GF-D8 (cell line): ENCODE results near the gene TRDMT1.

Experiments used
- DNase-seq: peaks from one replicate; lab custom pipeline; 2025; lab: John Stamatoyannopoulos, UW

The TRDMT1 gene

GRCh38 chr10:17209881-17210280, 8.4 kb upstream of the TRDMT1 start:
- no peak for DNase-seq

- DNase-seq = no peak
Observed at GRCh38 chr10:17209302-17209701, 7.8 kb upstream of the TRDMT1 start.

- DNase-seq = no peak
Observed at GRCh38 chr10:17208476-17208875, 7.0 kb upstream of the TRDMT1 start.

GRCh38 chr10:17206210-17206709, 4.8 kb upstream of the TRDMT1 start:
- DNase-seq = peak; percentile 24

GRCh38 chr10:17203416-17203815, 1.9 kb upstream of the TRDMT1 start:
- no peak for DNase-seq

GRCh38 chr10:17202999-17203398, 1.5 kb upstream of the TRDMT1 start:
- DNase-seq = no peak

- no peak for DNase-seq
Observed at GRCh38 chr10:17202506-17202905, 1.0 kb upstream of the TRDMT1 start.

- no peak for DNase-seq
Observed at GRCh38 chr10:17201794-17202116, 283 bp upstream of the TRDMT1 start.

- peak; percentile 4 for DNase-seq
Observed at GRCh38 chr10:17200001-17200911, 1.2 kb downstream of the TRDMT1 start.

GRCh38 chr10:17199351-17199804, 2.1 kb downstream of the TRDMT1 start:
- peak; percentile 23 for DNase-seq

- no peak for DNase-seq
Observed at GRCh38 chr10:17196573-17196972, 4.9 kb downstream of the TRDMT1 start.

GRCh38 chr10:17196045-17196444, 5.4 kb downstream of the TRDMT1 start:
- no peak for DNase-seq

GRCh38 chr10:17195083-17195482, 6.4 kb downstream of the TRDMT1 start:
- DNase-seq = no peak

- no peak for DNase-seq
Observed at GRCh38 chr10:17190602-17191001, 10.9 kb downstream of the TRDMT1 start.

GRCh38 chr10:17188644-17189172, 12.8 kb downstream of the TRDMT1 start:
- no peak for DNase-seq

GRCh38 chr10:17185873-17186272, 15.6 kb downstream of the TRDMT1 start:
- DNase-seq = no peak

GRCh38 chr10:17183110-17183509, 18.4 kb downstream of the TRDMT1 start:
- DNase-seq = no peak

GRCh38 chr10:17181751-17182150, 19.7 kb downstream of the TRDMT1 start:
- DNase-seq = no peak

GRCh38 chr10:17181110-17181509, 20.4 kb downstream of the TRDMT1 start:
- DNase-seq = no peak

GRCh38 chr10:17179002-17179401, 22.5 kb downstream of the TRDMT1 start:
- DNase-seq = no peak

GRCh38 chr10:17178006-17178405, 23.5 kb downstream of the TRDMT1 start:
- DNase-seq = no peak

GRCh38 chr10:17177014-17177413, 24.5 kb downstream of the TRDMT1 start:
- DNase-seq = no peak

GRCh38 chr10:17176091-17176490, 25.4 kb downstream of the TRDMT1 start:
- no peak for DNase-seq
